ENCODE measurements around the gene CNTNAP5. TPM values are rescaled to one million over a fixed set of nuclear protein-coding genes. Genes with fewer than 3 reads are reported as not detected.

Gene CNTNAP5
- total RNA-seq, 1 experiment from 2014 or later = not detected

DNA sequence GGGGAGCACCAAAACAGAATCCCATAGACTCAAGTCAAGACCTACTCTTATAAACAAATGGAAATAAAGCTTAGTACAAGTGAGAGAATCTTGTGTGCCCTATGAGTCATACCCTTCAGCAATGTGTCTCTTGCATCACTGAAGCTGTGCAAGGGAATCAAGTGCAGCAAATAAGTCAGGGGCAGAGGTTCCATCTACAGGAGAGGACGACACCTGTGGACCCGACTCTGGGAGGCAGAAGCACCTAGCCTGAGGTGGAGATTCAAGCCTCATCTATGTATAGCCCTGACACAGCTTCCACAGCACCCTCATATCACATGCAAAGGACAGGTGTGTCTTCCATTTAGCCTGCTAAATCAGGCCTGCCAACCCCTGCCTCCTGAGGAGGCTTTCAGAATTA lies 298.2 kb downstream of the CNTNAP5 start:
- intact Hi-C loops (cut with micrococcal nuclease; ENCODE audit: unreplicated experiment) = no loop called here
- Mint-ChIP-seq H3K27me3 (ENCODE audit: unreplicated experiment) (no peaks in the 10 kb centered on the region), H3K9me3 (ENCODE audit: low read depth, unreplicated experiment) (peaks cover 19% of the 10 kb centered on the region), H3K4me1 (ENCODE audit: low read depth, unreplicated experiment) (no peaks in the 10 kb centered on the region), H3K27ac (ENCODE audit: unreplicated experiment) (no peak overlapping the region), H3K4me3 (ENCODE audit: low read depth, unreplicated experiment) (no peak overlapping the region), H3K36me3 (ENCODE audit: insufficient read depth, unreplicated experiment) (peaks cover 5% of the 10 kb centered on the region)
- CTCF ChIA-PET = no interaction called here
- DNase-seq = no peak
- BruUV-seq (replicated peaks) = no TSS peak
- TF ChIP-seq, protein P1, sequence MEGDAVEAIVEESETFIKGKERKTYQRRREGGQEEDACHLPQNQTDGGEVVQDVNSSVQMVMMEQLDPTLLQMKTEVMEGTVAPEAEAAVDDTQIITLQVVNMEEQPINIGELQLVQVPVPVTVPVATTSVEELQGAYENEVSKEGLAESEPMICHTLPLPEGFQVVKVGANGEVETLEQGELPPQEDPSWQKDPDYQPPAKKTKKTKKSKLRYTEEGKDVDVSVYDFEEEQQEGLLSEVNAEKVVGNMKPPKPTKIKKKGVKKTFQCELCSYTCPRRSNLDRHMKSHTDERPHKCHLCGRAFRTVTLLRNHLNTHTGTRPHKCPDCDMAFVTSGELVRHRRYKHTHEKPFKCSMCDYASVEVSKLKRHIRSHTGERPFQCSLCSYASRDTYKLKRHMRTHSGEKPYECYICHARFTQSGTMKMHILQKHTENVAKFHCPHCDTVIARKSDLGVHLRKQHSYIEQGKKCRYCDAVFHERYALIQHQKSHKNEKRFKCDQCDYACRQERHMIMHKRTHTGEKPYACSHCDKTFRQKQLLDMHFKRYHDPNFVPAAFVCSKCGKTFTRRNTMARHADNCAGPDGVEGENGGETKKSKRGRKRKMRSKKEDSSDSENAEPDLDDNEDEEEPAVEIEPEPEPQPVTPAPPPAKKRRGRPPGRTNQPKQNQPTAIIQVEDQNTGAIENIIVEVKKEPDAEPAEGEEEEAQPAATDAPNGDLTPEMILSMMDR (IDR thresholded peaks at IDR 0.05; ENCODE audit: unreplicated experiment) = no peak

DNA sequence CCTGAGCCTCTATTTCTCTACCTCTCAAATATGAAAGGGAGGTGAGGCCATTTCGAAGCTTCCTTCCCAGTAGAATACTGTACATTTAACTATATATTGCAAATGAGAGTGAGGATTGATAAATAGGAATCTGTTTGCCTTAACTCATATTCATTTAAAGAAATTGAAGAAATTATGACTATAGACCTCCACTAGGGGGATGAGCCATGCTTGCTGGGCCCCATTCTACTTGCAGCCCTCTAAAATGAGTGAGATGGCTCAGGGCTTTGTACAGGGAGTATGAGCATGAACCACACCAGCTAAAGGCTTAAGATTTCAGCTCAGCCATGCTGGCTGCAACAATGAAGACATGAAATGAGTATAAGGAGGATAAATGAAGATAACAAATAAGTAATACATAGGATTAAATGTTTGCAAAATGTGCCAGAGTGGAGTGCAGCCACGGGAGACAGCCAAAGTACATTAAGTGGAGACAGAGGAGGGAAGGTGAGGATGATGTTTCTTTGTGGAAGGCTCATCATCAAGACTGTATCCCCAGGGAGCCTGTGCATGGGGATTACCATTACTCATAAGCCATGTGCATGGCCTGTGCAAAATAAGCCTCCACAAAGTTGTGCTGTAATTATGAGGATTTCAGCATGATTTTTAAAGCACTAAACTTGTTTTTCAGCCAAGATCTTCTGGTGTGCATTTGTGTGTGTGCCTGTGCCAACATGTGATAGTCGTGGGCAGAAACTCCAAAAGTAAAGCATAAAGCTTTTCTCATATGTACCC lies 300.8 kb downstream of the CNTNAP5 start:
- DNase-seq = no peak
- intact Hi-C loops (cut with micrococcal nuclease; ENCODE audit: unreplicated experiment) = no loop called here
- Mint-ChIP-seq H3K27me3 (ENCODE audit: unreplicated experiment) (no peaks in the 10 kb centered on the region), H3K4me1 (ENCODE audit: low read depth, unreplicated experiment) (no peaks in the 10 kb centered on the region), H3K9me3 (ENCODE audit: low read depth, unreplicated experiment) (peaks cover 17% of the 10 kb centered on the region), H3K4me3 (ENCODE audit: low read depth, unreplicated experiment) (no peak overlapping the region), H3K27ac (ENCODE audit: unreplicated experiment) (no peak overlapping the region), H3K36me3 (ENCODE audit: insufficient read depth, unreplicated experiment) (no peaks in the 10 kb centered on the region)
- CTCF ChIA-PET = no interaction called here
- no TSS peak for BruUV-seq (replicated peaks)
- TF ChIP-seq, protein P1 (IDR thresholded peaks at IDR 0.05; ENCODE audit: unreplicated experiment) = no peak

DNA sequence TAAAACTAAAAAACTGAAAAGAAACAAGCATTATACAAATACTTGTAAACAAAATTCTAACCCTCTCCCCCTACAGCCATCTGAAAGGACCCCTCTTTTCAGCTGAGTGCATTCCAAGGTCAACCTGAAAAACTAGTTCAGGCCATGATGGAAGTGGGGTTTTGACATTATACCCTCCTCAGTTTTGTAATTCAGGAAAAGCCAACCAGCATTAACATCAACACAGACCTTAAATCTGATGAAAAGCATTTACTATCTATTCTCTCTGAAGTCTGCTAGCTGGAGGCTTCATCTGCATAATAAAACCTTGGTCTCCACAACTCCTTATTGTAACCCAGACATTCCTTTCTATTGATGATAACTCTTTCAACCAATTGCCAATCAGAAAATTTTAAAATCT lies 302.2 kb downstream of the CNTNAP5 start:
- TF ChIP-seq, protein P1 (IDR thresholded peaks at IDR 0.05; ENCODE audit: unreplicated experiment) = no peak

DNA sequence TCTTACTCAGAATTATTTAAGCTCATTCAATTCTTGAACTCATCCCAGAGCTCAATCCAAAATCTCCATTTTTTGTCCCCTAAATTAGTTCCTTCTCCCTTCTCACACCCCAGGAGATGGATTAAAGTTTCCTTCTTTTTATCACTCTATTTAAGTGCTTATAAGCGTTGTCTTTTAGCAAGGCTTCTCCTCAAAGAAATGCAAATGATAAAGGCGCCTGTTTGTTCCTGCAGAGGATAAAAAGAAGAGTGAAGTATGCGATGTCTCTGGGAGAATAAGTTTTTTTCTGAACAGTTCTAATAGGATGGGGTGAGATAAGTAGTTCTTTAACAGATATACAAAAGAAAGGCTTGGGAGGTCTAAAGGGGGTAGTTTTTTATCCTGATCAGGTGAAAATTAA lies 303.3 kb downstream of the CNTNAP5 start:
- H3K27me3 Mint-ChIP-seq (ENCODE audit: unreplicated experiment) = no peaks in the 10 kb centered on the region
- no peak overlapping the region for H3K27ac Mint-ChIP-seq (ENCODE audit: unreplicated experiment)
- peaks cover 17% of the 10 kb centered on the region for H3K9me3 Mint-ChIP-seq (ENCODE audit: low read depth, unreplicated experiment)
- TF ChIP-seq, protein P1 (IDR thresholded peaks at IDR 0.05; ENCODE audit: unreplicated experiment) = no peak
- H3K4me3 Mint-ChIP-seq (ENCODE audit: low read depth, unreplicated experiment) = no peak overlapping the region
- no peaks in the 10 kb centered on the region for H3K4me1 Mint-ChIP-seq (ENCODE audit: low read depth, unreplicated experiment)
- BruUV-seq (replicated peaks) = no TSS peak
- no peak for DNase-seq
- no peaks in the 10 kb centered on the region for H3K36me3 Mint-ChIP-seq (ENCODE audit: insufficient read depth, unreplicated experiment)
- intact Hi-C loops (cut with micrococcal nuclease; ENCODE audit: unreplicated experiment) = no loop called here
- CTCF ChIA-PET = no interaction called here

More for the DNA sequence above, 302.2 kb downstream of the CNTNAP5 start:
- BruUV-seq (replicated peaks) = no TSS peak
- Mint-ChIP-seq H3K4me3 (ENCODE audit: low read depth, unreplicated experiment) (no peak overlapping the region), H3K36me3 (ENCODE audit: insufficient read depth, unreplicated experiment) (no peaks in the 10 kb centered on the region), H3K4me1 (ENCODE audit: low read depth, unreplicated experiment) (no peaks in the 10 kb centered on the region), H3K9me3 (ENCODE audit: low read depth, unreplicated experiment) (peaks cover 17% of the 10 kb centered on the region), H3K27ac (ENCODE audit: unreplicated experiment) (no peak overlapping the region), H3K27me3 (ENCODE audit: unreplicated experiment) (no peaks in the 10 kb centered on the region)
- intact Hi-C loops (cut with micrococcal nuclease; ENCODE audit: unreplicated experiment) = no loop called here
- CTCF ChIA-PET = no interaction called here
- no peak for DNase-seq
